GM23248 (cell line): ENCODE measurements around the gene PYCR2. TPM values are rescaled to one million over a fixed set of nuclear protein-coding genes. Genes with fewer than 3 reads are reported as not detected.

ENCODE experiments used
- DNase-seq: peaks from one replicate; pipeline ENCODE4 v3.0.0-alpha.2; 2015
- H2AFZ ChIP-seq: fragments of 200-600 bp; sonication (generic); 2 replicates; pipeline ENCODE4 v1.6.1; 2016; ENCODE audit warnings: antibody characterized with exemption
- H3F3A ChIP-seq: fragments of 200-600 bp; sonication (generic); 2 replicates; pipeline ENCODE4 v1.6.1; 2016; ENCODE audit warnings: mild to moderate bottlenecking, antibody characterized with exemption, mixed run types; ENCODE audit not compliant: insufficient read depth
- H3K27ac ChIP-seq: fragments of 200-600 bp; sonication (generic); 2 replicates; pipeline ENCODE4 v1.5.1; 2016; ENCODE audit warnings: mild to moderate bottlenecking
- H3K27me3 ChIP-seq: fragments of 200-600 bp; sonication (generic); replicated peaks from 2 replicates; pipeline ENCODE4 v1.6.1; 2016; ENCODE audit warnings: mild to moderate bottlenecking; ENCODE audit not compliant: insufficient read depth
- H3K36me3 ChIP-seq: fragments of 200-600 bp; sonication (generic); 2 replicates; pipeline ENCODE4 v1.6.1; 2016; ENCODE audit warnings: low read depth, mild to moderate bottlenecking
- H3K4me1 ChIP-seq: fragments of 200-600 bp; sonication (generic); 2 replicates; pipeline ENCODE4 v1.6.1; 2016; ENCODE audit warnings: mild to moderate bottlenecking; ENCODE audit not compliant: insufficient read depth
- H3K4me2 ChIP-seq: fragments of 200-600 bp; sonication (generic); one replicate; pipeline ENCODE4 v1.6.1; 2016; ENCODE audit warnings: mild to moderate bottlenecking; ENCODE audit not compliant: unreplicated experiment
- H3K4me3 ChIP-seq: fragments of 200-600 bp; sonication (generic); 2 replicates; pipeline ENCODE4 v1.5.1; 2016; ENCODE audit warnings: mild to moderate bottlenecking
- H3K79me2 ChIP-seq: fragments of 200-600 bp; sonication (generic); 2 replicates; pipeline ENCODE4 v1.6.1; 2016; ENCODE audit warnings: mild to moderate bottlenecking; ENCODE audit not compliant: insufficient read depth
- H3K9ac ChIP-seq: fragments of 200-600 bp; sonication (generic); 2 replicates; pipeline ENCODE4 v1.6.1; 2016; ENCODE audit warnings: mild to moderate bottlenecking
- H3K9me2 ChIP-seq: fragments of 200-600 bp; sonication (generic); 2 replicates; pipeline ENCODE4 v1.6.1; 2016; ENCODE audit warnings: mixed run types, mild to moderate bottlenecking, moderate library complexity; ENCODE audit not compliant: insufficient read depth
- H3K9me3 ChIP-seq: fragments of 200-600 bp; sonication (generic); one replicate; pipeline ENCODE4 v1.6.1; 2017; ENCODE audit warnings: low read depth
- H4K20me1 ChIP-seq: fragments of 200-600 bp; sonication (generic); 2 replicates; pipeline ENCODE4 v1.6.0; 2016; ENCODE audit not compliant: insufficient read depth
- EZH2 ChIP-seq: fragments of 200-600 bp; sonication (generic); IDR thresholded peaks from 2 replicates; pipeline ENCODE4 v1.6.1; 2018; ENCODE audit warnings: antibody characterized with exemption, mild to moderate bottlenecking; ENCODE audit not compliant: insufficient read depth, poor library complexity, severe bottlenecking
- EZH2phosphoT487 ChIP-seq: fragments of 200-600 bp; sonication (generic); IDR thresholded peaks from 2 replicates; pipeline ENCODE4 v1.6.1; 2018; ENCODE audit warnings: antibody characterized with exemption, moderate library complexity, mild to moderate bottlenecking, low read depth; ENCODE audit not compliant: insufficient read depth
- WGBS, 2 experiments: methylation state at CpG; one replicate each; pipeline ENCODE4 v1.1.6; 2015 to 2017; ENCODE audit warnings: low lambda C conversion rate in 2 of 2, low coverage in 1 of 2; ENCODE audit errors: missing lambda C conversion rate in 2 of 2; 5-methylcytosine and 5-hydroxymethylcytosine counted together
- in situ Hi-C: fragments of 300-500 bp; cut with MboI; formaldehyde crosslinking; loops from 2 replicates; pipeline ENCODE4 v1.15.0; 2020
- polyA plus RNA-seq: library from polyadenylated mRNA; unstranded; fragments of >200 nt; fragmentation: Nextera tagmentation; extraction: Ambion mirVana; gene quantifications from 2 replicates; pipeline ENCODE4 v1.2.1, GENCODE V29; 2016
- total RNA-seq: library from RNA; depleted of rRNA; stranded (reverse); fragments of >200 nt; shearing (Covaris generic); gene quantifications from 2 replicates; pipeline ENCODE4 v1.2.3, GENCODE V29; 2014

Gene PYCR2
- total and polyA plus RNA-seq, 2 experiments from 2014 or later = 55.5 to 59.1 TPM

- no peak for DNase-seq
- Histone ChIP-seq H3K9me3 (no peaks in the 10 kb centered on the region), H3K4me2 (no peak overlapping the region), H3K9me2 (no peaks in the 10 kb centered on the region), H3K9ac (no peak overlapping the region), H3F3A (0 out of 2 replicates have a peak, but pooled peaks cover under 1% of the 10 kb centered on the region), H3K36me3 (no peaks in the 10 kb centered on the region), H3K27me3 (no peaks in the 10 kb centered on the region), H2AFZ (no peak overlapping the region), H3K4me3 (no peak overlapping the region), H4K20me1 (no peaks in the 10 kb centered on the region), H3K79me2 (peaks cover 8% of the 10 kb centered on the region), H3K27ac (no peak overlapping the region), H3K4me1 (peaks cover 5% of the 10 kb centered on the region; the same call in 1 of the 2 replicates)
- 88 to 91% methylated on average over 18 to 19 of the region's 19 CpGs for WGBS, 2 experiments
- in situ Hi-C loops = no loop called here
- no peak for TF ChIP-seq EZH2phosphoT487
Observed at GRCh38 chr1:225886159-225887029, 37.7 kb downstream of the PYCR2 start.

GRCh38 chr1:225885336-225885735 lies 38.7 kb downstream of the PYCR2 start:
- H4K20me1 ChIP-seq = no peaks in the 10 kb centered on the region
- in situ Hi-C loops = no loop called here
- no peaks in the 10 kb centered on the region for H3K9me3 ChIP-seq
- H3K4me3 ChIP-seq = no peak overlapping the region
- no peaks in the 10 kb centered on the region for H3K9me2 ChIP-seq
- DNase-seq = no peak
- 75 to 82% methylated on average over 6 of the region's 6 CpGs for WGBS, 2 experiments
- no peaks in the 10 kb centered on the region for H3K27me3 ChIP-seq
- no peak overlapping the region for H3K27ac ChIP-seq
- peaks cover 19% of the 10 kb centered on the region for H3K79me2 ChIP-seq
- peaks cover 4% of the 10 kb centered on the region; the same call in 1 of the 2 replicates for H3F3A ChIP-seq
- H3K4me2 ChIP-seq = no peak overlapping the region
- H3K36me3 ChIP-seq = no peaks in the 10 kb centered on the region
- no peak overlapping the region for H3K9ac ChIP-seq
- peaks cover 14% of the 10 kb centered on the region; the same call in 1 of the 2 replicates for H3K4me1 ChIP-seq
- no peak for TF ChIP-seq EZH2phosphoT487
- no peak for TF ChIP-seq EZH2
- H2AFZ ChIP-seq = no peak overlapping the region

- in situ Hi-C loops = no loop called here
- no peak for TF ChIP-seq EZH2phosphoT487
- no peak for TF ChIP-seq EZH2
- no peaks in the 10 kb centered on the region for H3K9me3 ChIP-seq
Observed at GRCh38 chr1:225883616-225884265, 40.3 kb downstream of the PYCR2 start.

GRCh38 chr1:225882694-225883615 lies 41.1 kb downstream of the PYCR2 start:
- peaks cover 14% of the 10 kb centered on the region; the same call in 1 of the 2 replicates for H3K4me1 ChIP-seq
- H3K79me2 ChIP-seq = peaks cover 23% of the 10 kb centered on the region
- H3K9me3 ChIP-seq = no peaks in the 10 kb centered on the region
- peaks cover 4% of the 10 kb centered on the region; the same call in 1 of the 2 replicates for H3F3A ChIP-seq
- peak overlapping the region; percentile 91 for H2AFZ ChIP-seq
- DNase-seq = peak; percentile 77
- no peaks in the 10 kb centered on the region for H4K20me1 ChIP-seq
- H3K9me2 ChIP-seq = no peaks in the 10 kb centered on the region
- peak overlapping the region; percentile 92 for H3K4me2 ChIP-seq
- peak overlapping the region; percentile 91 for H3K9ac ChIP-seq
- TF ChIP-seq EZH2phosphoT487 (no peak), EZH2 (no peak)
- no peaks in the 10 kb centered on the region for H3K27me3 ChIP-seq
- peak overlapping the region; percentile 28 for H3K27ac ChIP-seq
- in situ Hi-C loops = no loop called here
- H3K4me3 ChIP-seq = peak overlapping the region; percentile 89
- H3K36me3 ChIP-seq = no peaks in the 10 kb centered on the region
- 1 to 2% methylated on average over 53 to 58 of the region's 63 CpGs for WGBS, 2 experiments

More at GRCh38 chr1:225883616-225884265, 40.3 kb downstream of the PYCR2 start:
- no peak for DNase-seq
- Histone ChIP-seq H3F3A (peaks cover 4% of the 10 kb centered on the region; the same call in 1 of the 2 replicates), H3K9ac (peak overlapping the region; percentile 91), H3K4me2 (peak overlapping the region; percentile 92), H3K27ac (no peak overlapping the region), H3K36me3 (no peaks in the 10 kb centered on the region), H3K79me2 (peaks cover 23% of the 10 kb centered on the region), H3K9me2 (no peaks in the 10 kb centered on the region), H3K4me1 (peaks cover 14% of the 10 kb centered on the region; the same call in 1 of the 2 replicates), H3K27me3 (no peaks in the 10 kb centered on the region), H3K4me3 (peak overlapping the region; percentile 89), H2AFZ (peak overlapping the region; percentile 91), H4K20me1 (no peaks in the 10 kb centered on the region)
- 81 to 88% methylated on average over 10 to 11 of the region's 11 CpGs for WGBS, 2 experiments
